MG63 (cell line): Measurements from ENCODE around the gene ZNF397. TPM values are rescaled to one million over a fixed set of nuclear protein-coding genes. Genes with fewer than 3 reads are reported as not detected.
A peak's percentile ranks its signal among the peaks of the same experiment; 100 is the strongest.
"Not testable (repeated sequence)": the region's sequence is repeated elsewhere in the genome, so short reads cannot be mapped to it uniquely, and the experiment has no call there.

Experiments used
- DNase-seq: peaks from one replicate; pipeline ENCODE4 v3.0.0-alpha.2; 2020
- H3K27me3 ChIP-seq: fragments of 250-450 bp; sonication (Bioruptor Pico); 2 replicates; pipeline ENCODE4 v1.5.1; 2020; ENCODE audit warnings: mild to moderate bottlenecking, moderate library complexity
- H3K36me3 ChIP-seq: fragments of 250-450 bp; sonication (Bioruptor Pico); 2 replicates; pipeline ENCODE4 v1.5.1; 2020; ENCODE audit warnings: mild to moderate bottlenecking, moderate library complexity
- H3K4me3 ChIP-seq: fragments of 250-450 bp; sonication (Bioruptor Pico); 2 replicates; pipeline ENCODE4 v1.5.1; 2020; ENCODE audit warnings: mild to moderate bottlenecking, moderate library complexity
- H3K9me3 ChIP-seq: fragments of 250-450 bp; sonication (Bioruptor Pico); 2 replicates; pipeline ENCODE4 v1.5.1; 2020; ENCODE audit warnings: mild to moderate bottlenecking, moderate library complexity
- total RNA-seq: library from RNA; depleted of rRNA; stranded (reverse); fragments of >200 nt; shearing (Covaris generic); gene quantifications from 2 replicates; pipeline ENCODE4 v1.2.3, GENCODE V29; 2014; ENCODE audit warnings: low replicate concordance; rRNA removed

ZNF397 gene
- total RNA-seq = 4.1 and 6.9 TPM in 2 replicates

- Histone ChIP-seq H3K4me3 (peak within 1 kb of the TSS; percentile 72), H3K9me3 (peaks cover 3% of the 10 kb centered on the region; the same call in 1 of the 2 replicates), H3K27me3 (no peaks in the 10 kb centered on the region), H3K36me3 (peaks cover 35% of the 10 kb centered on the region)
- peak; percentile 97 for DNase-seq
These were observed at the start of gene ZNF397 for GRCh38 chr18:35240664-35241447. Gene ZNF397, plus strand, starts transcription at chr18:35241034. Its CDS starts 1,437 bp downstream, at chr18:35242471.

GRCh38 chr18:35191698-35192025 is 49.2 kb upstream of the ZNF397 start:
- no peaks in the 10 kb centered on the region for H3K9me3 ChIP-seq
- no peak for DNase-seq
- H3K36me3 ChIP-seq = no peaks in the 10 kb centered on the region
- H3K4me3 ChIP-seq = no peak overlapping the region
- no peaks in the 10 kb centered on the region for H3K27me3 ChIP-seq

GRCh38 chr18:35192415-35192814 is 48.4 kb upstream of the ZNF397 start:
- Histone ChIP-seq H3K27me3 (no peaks in the 10 kb centered on the region), H3K36me3 (no peaks in the 10 kb centered on the region), H3K4me3 (no peak overlapping the region), H3K9me3 (no peaks in the 10 kb centered on the region)
- DNase-seq = no peak

- Histone ChIP-seq H3K36me3 (no peaks in the 10 kb centered on the region), H3K9me3 (no peaks in the 10 kb centered on the region), H3K4me3 (no peak overlapping the region), H3K27me3 (no peaks in the 10 kb centered on the region)
- no peak for DNase-seq
These were observed 47.5 kb upstream of the ZNF397 start for GRCh38 chr18:35193316-35193715.

- Histone ChIP-seq H3K27me3 (no peaks in the 10 kb centered on the region), H3K36me3 (no peaks in the 10 kb centered on the region), H3K9me3 (no peaks in the 10 kb centered on the region), H3K4me3 (no peak overlapping the region)
- DNase-seq = no peak
These were observed 43.5 kb upstream of the ZNF397 start for GRCh38 chr18:35197296-35197695.

- no peaks in the 10 kb centered on the region for H3K36me3 ChIP-seq
- H3K4me3 ChIP-seq = no peak overlapping the region
- peaks cover 6% of the 10 kb centered on the region for H3K9me3 ChIP-seq
These were observed 39.4 kb upstream of the ZNF397 start for GRCh38 chr18:35201256-35201931.

GRCh38 chr18:35203067-35203466 is 37.8 kb upstream of the ZNF397 start:
- H3K4me3 ChIP-seq = no peak overlapping the region
- no peak for DNase-seq
- no peaks in the 10 kb centered on the region for H3K27me3 ChIP-seq
- H3K36me3 ChIP-seq = no peaks in the 10 kb centered on the region
- H3K9me3 ChIP-seq = peaks cover 6% of the 10 kb centered on the region

More at GRCh38 chr18:35201256-35201931, 39.4 kb upstream of the ZNF397 start:
- DNase-seq = no peak
- no peaks in the 10 kb centered on the region for H3K27me3 ChIP-seq

- Histone ChIP-seq H3K36me3 (no peaks in the 10 kb centered on the region), H3K9me3 (peaks cover 6% of the 10 kb centered on the region), H3K27me3 (no peaks in the 10 kb centered on the region), H3K4me3 (no peak overlapping the region)
- DNase-seq = no peak
These were observed 35.6 kb upstream of the ZNF397 start for GRCh38 chr18:35205199-35205712.

- H3K9me3 ChIP-seq, H3K4me3 ChIP-seq, H3K27me3 ChIP-seq, DNase-seq, H3K36me3 ChIP-seq: not testable (repeated sequence)
These were observed 34.9 kb upstream of the ZNF397 start for GRCh38 chr18:35205746-35206458.

GRCh38 chr18:35215026-35215425 is 25.8 kb upstream of the ZNF397 start:
- Histone ChIP-seq H3K4me3 (no peak overlapping the region), H3K27me3 (no peaks in the 10 kb centered on the region), H3K36me3 (no peaks in the 10 kb centered on the region), H3K9me3 (no peaks in the 10 kb centered on the region)
- DNase-seq = no peak

- H3K27me3 ChIP-seq, DNase-seq, H3K9me3 ChIP-seq, H3K36me3 ChIP-seq, H3K4me3 ChIP-seq: not testable (repeated sequence)
These were observed 24.2 kb upstream of the ZNF397 start for GRCh38 chr18:35216611-35217010.

- not testable (repeated sequence) for H3K36me3 ChIP-seq, H3K4me3 ChIP-seq, H3K27me3 ChIP-seq, H3K9me3 ChIP-seq
- DNase-seq = peak; percentile 4
These were observed 21.5 kb upstream of the ZNF397 start for GRCh38 chr18:35219331-35219730.

- H3K27me3 ChIP-seq = no peaks in the 10 kb centered on the region
- no peak for DNase-seq
- H3K36me3 ChIP-seq = no peaks in the 10 kb centered on the region
- H3K9me3 ChIP-seq = no peaks in the 10 kb centered on the region
- H3K4me3 ChIP-seq = no peak overlapping the region
These were observed 20.4 kb upstream of the ZNF397 start for GRCh38 chr18:35220424-35220823.

GRCh38 chr18:35223797-35224196 is 17.0 kb upstream of the ZNF397 start:
- no peaks in the 10 kb centered on the region for H3K9me3 ChIP-seq
- H3K27me3 ChIP-seq = no peaks in the 10 kb centered on the region
- H3K36me3 ChIP-seq = no peaks in the 10 kb centered on the region
- DNase-seq = no peak
- H3K4me3 ChIP-seq = no peak overlapping the region

GRCh38 chr18:35227254-35227653 is 13.6 kb upstream of the ZNF397 start:
- Histone ChIP-seq H3K36me3 (no peaks in the 10 kb centered on the region), H3K9me3 (no peaks in the 10 kb centered on the region), H3K4me3 (no peak overlapping the region), H3K27me3 (no peaks in the 10 kb centered on the region)
- no peak for DNase-seq

GRCh38 chr18:35231052-35231451 is 9.8 kb upstream of the ZNF397 start:
- H3K36me3 ChIP-seq = no peaks in the 10 kb centered on the region
- no peak overlapping the region for H3K4me3 ChIP-seq
- DNase-seq = peak; percentile 46
- no peaks in the 10 kb centered on the region for H3K9me3 ChIP-seq
- no peaks in the 10 kb centered on the region for H3K27me3 ChIP-seq
